Epithelial cell of esophagus (primary cell): ENCODE results near the gene AGXT.
"Not testable (repeated sequence)": the region's sequence is repeated elsewhere in the genome, so short reads cannot be mapped to it uniquely, and the experiment has no call there.

ENCODE experiments used
- DNase-seq: peaks from one replicate; pipeline ENCODE4 v3.0.0; 2010; ENCODE audit warnings: low read depth
- H3K4me3 ChIP-seq: 2 replicates; pipeline ENCODE4 v1.5.1; 2011; ENCODE audit warnings: mild to moderate bottlenecking, low read length, control low read depth
- TF ChIP-seq, protein P1 (sequence below): IDR thresholded peaks from 2 replicates; pipeline ENCODE4 v1.5.1; 2011; ENCODE audit warnings: low read depth, mild to moderate bottlenecking, low read length, control low read depth, inconsistent platforms; ENCODE audit not compliant: insufficient read depth; ENCODE audit errors: missing control alignments

AGXT gene

DNA sequence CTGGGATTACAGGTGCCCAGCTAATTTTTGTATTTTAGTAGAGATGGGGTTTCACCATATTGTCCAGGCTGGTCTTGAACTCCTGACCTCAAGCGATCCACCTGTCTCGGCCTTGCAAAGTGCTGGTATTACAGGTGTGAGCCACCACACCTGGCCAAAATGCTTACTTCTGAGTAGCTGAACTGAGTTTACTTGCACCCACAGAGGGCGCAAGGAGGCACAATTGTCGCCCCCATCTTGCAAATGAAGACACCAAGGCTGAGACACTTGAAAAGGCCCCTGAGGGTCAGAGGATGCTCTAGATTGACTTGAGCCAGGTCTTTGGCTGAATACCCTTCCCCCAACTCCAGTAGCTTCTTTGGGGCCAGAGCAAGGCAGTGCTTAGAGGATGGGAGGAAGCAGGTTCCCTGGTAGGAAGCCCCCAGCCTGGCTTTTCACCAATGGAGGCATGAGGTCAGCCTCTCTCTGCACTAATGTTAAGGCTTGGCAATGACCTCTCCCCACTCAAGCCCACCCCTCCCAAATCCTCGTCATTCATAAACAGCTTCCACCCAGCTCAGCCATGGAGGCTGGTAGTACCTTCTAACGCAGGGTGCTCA, 34.1 kb upstream of the AGXT start:
- TF ChIP-seq, protein P1, sequence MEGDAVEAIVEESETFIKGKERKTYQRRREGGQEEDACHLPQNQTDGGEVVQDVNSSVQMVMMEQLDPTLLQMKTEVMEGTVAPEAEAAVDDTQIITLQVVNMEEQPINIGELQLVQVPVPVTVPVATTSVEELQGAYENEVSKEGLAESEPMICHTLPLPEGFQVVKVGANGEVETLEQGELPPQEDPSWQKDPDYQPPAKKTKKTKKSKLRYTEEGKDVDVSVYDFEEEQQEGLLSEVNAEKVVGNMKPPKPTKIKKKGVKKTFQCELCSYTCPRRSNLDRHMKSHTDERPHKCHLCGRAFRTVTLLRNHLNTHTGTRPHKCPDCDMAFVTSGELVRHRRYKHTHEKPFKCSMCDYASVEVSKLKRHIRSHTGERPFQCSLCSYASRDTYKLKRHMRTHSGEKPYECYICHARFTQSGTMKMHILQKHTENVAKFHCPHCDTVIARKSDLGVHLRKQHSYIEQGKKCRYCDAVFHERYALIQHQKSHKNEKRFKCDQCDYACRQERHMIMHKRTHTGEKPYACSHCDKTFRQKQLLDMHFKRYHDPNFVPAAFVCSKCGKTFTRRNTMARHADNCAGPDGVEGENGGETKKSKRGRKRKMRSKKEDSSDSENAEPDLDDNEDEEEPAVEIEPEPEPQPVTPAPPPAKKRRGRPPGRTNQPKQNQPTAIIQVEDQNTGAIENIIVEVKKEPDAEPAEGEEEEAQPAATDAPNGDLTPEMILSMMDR, result no peak
- DNase-seq, result no peak
- no peak overlapping the region for H3K4me3 ChIP-seq

DNA sequence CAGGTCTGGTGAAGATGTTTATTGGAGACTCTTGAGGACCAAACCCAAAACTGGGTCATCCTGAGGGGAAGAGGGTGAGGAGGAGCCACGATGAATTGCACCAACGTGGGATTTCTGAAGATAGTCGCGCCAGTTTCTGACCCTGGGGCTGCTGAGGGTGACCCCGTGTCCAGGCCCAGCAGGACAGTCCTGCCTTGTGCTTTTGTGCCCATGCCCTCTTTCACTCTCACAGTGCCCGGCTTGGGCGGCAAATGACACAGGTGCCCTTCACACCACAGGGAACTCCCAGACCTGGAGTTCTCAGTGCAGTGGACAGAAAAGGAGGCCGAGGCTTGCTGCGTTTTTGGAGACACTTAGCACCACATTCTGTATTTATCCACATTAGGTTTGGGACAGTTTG, 33.1 kb upstream of the AGXT start:
- TF ChIP-seq, protein P1, result no peak
- H3K4me3 ChIP-seq, result no peak overlapping the region
- no peak for DNase-seq

DNA sequence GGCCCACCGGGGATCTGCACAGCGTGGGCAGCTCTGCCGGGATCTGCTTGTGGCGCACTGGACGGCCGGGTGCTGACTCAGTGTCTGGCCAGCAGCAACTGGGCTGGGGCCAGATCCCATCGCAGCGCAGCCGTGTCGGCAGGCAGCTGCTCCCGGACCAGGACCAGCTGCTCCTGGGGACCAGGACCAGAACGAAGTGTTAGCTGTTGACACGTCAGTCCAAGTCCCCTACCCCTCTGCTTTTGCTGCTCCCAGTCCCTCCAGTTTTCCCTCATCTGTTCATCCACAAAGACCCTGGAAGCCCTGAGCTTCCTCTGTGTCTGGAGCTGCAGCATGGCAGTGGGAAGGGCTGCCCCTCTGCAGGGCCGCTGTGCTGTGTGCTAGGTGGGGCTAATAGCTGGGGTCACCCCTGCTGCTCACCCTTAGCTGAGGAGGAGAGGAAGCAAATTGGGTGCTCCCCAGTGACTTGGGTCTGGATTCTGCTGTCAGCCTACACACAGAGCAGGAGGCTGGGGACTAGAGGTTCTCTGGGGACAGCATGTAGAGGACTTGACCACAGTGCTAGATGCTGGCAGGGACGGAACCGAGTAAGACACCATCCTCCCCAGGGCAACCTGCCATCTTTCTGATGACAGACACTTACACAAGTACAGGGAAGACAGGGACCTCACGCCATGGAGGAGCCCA, 31.7 kb upstream of the AGXT start:
- TF ChIP-seq, protein P1, result no peak
- no peak for DNase-seq

DNA sequence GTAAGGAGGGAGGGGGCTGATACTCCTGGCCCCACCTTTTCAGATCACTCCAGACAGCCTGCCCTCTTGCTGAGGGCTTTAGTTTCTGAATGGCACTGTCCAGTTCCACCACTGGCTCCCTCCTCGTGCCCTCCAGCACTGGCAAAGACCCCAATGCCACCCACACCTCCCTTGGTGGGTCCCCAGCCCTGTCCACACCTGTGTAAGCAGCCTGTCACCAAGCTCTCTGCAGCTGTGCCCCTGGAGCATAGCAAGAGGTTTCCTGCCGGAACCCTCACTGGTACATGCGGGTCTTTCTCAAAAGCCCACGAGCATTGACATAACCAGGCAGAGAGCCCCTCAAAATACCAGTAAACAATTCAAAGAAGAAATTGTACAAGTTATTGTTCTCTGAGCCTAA, 31.0 kb upstream of the AGXT start:
- DNase-seq, result no peak
- TF ChIP-seq, protein P1, result no peak
- no peak overlapping the region for H3K4me3 ChIP-seq

More for the DNA sequence above, 31.7 kb upstream of the AGXT start:
- no peak overlapping the region for H3K4me3 ChIP-seq

GRCh38 chr2:240839152-240840143, 29.2 kb upstream of the AGXT start:
- DNase-seq, result no peak
- no peak overlapping the region for H3K4me3 ChIP-seq
- TF ChIP-seq, protein P1, result no peak

GRCh38 chr2:240840435-240841060, 28.1 kb upstream of the AGXT start:
- TF ChIP-seq, protein P1, result peak; percentile 66
- no peak overlapping the region for H3K4me3 ChIP-seq

GRCh38 chr2:240846309-240846708, 22.3 kb upstream of the AGXT start:
- not testable (repeated sequence) for H3K4me3 ChIP-seq, DNase-seq

More at GRCh38 chr2:240840435-240841060, 28.1 kb upstream of the AGXT start:
- DNase-seq, result peak; percentile 51
